Caco-2 (cell line): Measurements from ENCODE around the gene PPIA. TPM values are rescaled to one million over a fixed set of nuclear protein-coding genes. Genes with fewer than 3 reads are reported as not detected.

Source experiments
- BruUV-seq: library from RNA; stranded (reverse); fragments of 400-500 nt; replicated peaks from 2 replicates; lab custom pipeline; 2021; lab: Mats Ljungman, UMichigan
- CTCF ChIA-PET: fragments of 300-600 bp; sonication (Branson Sonifier 250); formaldehyde crosslinking; loops from one replicate; lab custom pipeline; 2022; ENCODE audit warnings: antibody characterized with exemption; lab: Charles Lee
- POLR2A ChIA-PET: fragments of 300-600 bp; sonication (Branson Sonifier 250); formaldehyde crosslinking; loops from one replicate; lab custom pipeline; 2022; ENCODE audit warnings: antibody characterized with exemption; lab: Charles Lee
- DNase-seq, 2 experiments: peaks; one replicate each; pipeline versions ENCODE4 v3.0.0 to v3.0.0-alpha.2; 2020 to 2022
- H3K27me3 ChIP-seq: replicated peaks from 2 replicates; pipeline ENCODE4 v1.6.0; 2011; ENCODE audit warnings: low read length; ENCODE audit not compliant: control insufficient read depth, insufficient read depth
- H3K36me3 ChIP-seq: 2 replicates; pipeline ENCODE4 v1.5.1; 2011; ENCODE audit warnings: low read length; ENCODE audit not compliant: control insufficient read depth, insufficient read depth
- H3K4me1 ChIP-seq: fragments of 250-450 bp; sonication (Bioruptor Pico); 2 replicates; pipeline ENCODE4 v1.5.1; 2020; ENCODE audit warnings: mild to moderate bottlenecking
- H3K4me3 ChIP-seq: 2 replicates; pipeline ENCODE4 v1.5.1; 2011; ENCODE audit warnings: low read depth, mild to moderate bottlenecking, control low read depth, low read length
- H3K9me3 ChIP-seq: fragments of 250-450 bp; sonication (Bioruptor Pico); 2 replicates; pipeline ENCODE4 v1.5.1; 2020; ENCODE audit warnings: mild to moderate bottlenecking, moderate library complexity
- H3K27ac Mint-ChIP-seq: one replicate; pipeline ENCODE4 v1.8.0; 2022; ENCODE audit warnings: mixed read lengths; ENCODE audit not compliant: unreplicated experiment
- H3K27me3 Mint-ChIP-seq: one replicate; pipeline ENCODE4 v1.8.0; 2022; ENCODE audit warnings: mixed read lengths; ENCODE audit not compliant: insufficient read depth, unreplicated experiment
- H3K36me3 Mint-ChIP-seq: one replicate; pipeline ENCODE4 v1.8.0; 2022; ENCODE audit warnings: mild to moderate bottlenecking, mixed read lengths; ENCODE audit not compliant: insufficient read depth, unreplicated experiment
- H3K4me1 Mint-ChIP-seq: one replicate; pipeline ENCODE4 v1.8.0; 2022; ENCODE audit warnings: low read depth, mixed read lengths; ENCODE audit not compliant: unreplicated experiment
- H3K4me3 Mint-ChIP-seq: one replicate; pipeline ENCODE4 v1.8.0; 2022; ENCODE audit warnings: mild to moderate bottlenecking, moderate library complexity, mixed read lengths; ENCODE audit not compliant: unreplicated experiment
- H3K9me3 Mint-ChIP-seq: one replicate; pipeline ENCODE4 v1.8.0; 2022; ENCODE audit warnings: mixed read lengths; ENCODE audit not compliant: unreplicated experiment
- intact Hi-C: fragments of 100-400 bp; cut with micrococcal nuclease; formaldehyde crosslinking; loops from one replicate; pipeline ENCODE4 v1.10.0; 2022; ENCODE audit not compliant: unreplicated experiment
- total RNA-seq: library from RNA; stranded (reverse); gene quantifications from 2 replicates; pipeline ENCODE4 v1.2.3, GENCODE V29; 2022
- TF ChIP-seq, protein P1 (sequence below), 2 experiments: fragments of 200-600 bp in 1 of 2; IDR thresholded peaks; 1 replicate in 1 of 2; 2 replicates in 1 of 2; pipeline versions ENCODE4 v1.5.1 to v1.8.0; 2011 to 2022; ENCODE audit warnings: antibody characterized with exemption in 1 of 2, control low read depth in 1 of 2, inconsistent platforms in 1 of 2, low read depth in 1 of 2, low read length in 1 of 2, mild to moderate bottlenecking in 1 of 2, moderate library complexity in 1 of 2; ENCODE audit not compliant: insufficient read depth in 1 of 2, severe bottlenecking in 1 of 2, unreplicated experiment in 1 of 2

The PPIA gene
- total RNA-seq, 1 experiment from 2014 or later: 2,104 TPM

DNA sequence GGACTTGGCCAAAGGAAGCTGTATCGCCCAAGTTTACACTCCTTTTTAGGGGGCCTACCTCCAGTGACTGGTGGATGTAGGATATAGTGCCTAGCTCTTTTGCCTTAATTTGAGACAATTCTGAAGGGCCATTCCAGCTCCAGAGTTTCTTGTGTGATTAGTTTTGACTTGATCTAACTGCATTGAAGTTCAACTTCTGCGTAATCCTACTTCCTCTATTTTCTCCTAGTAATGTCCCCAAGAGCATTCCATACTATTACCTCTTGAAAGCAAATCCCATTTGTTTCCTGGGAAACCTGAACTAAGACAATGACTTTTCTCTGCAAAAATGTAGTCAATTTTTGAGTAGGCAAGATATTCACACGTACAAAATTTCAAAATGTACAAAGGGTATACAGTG, 56.1 kb downstream of the PPIA start:
- no peak overlapping the region for H3K27ac Mint-ChIP-seq
- POLR2A ChIA-PET: no interaction called here

More for the DNA sequence above, 56.1 kb downstream of the PPIA start:
- Histone ChIP-seq H3K27me3 (no peaks in the 10 kb centered on the region), H3K36me3 (no peaks in the 10 kb centered on the region), H3K9me3 (no peaks in the 10 kb centered on the region), H3K4me1 (no peaks in the 10 kb centered on the region), H3K4me3 (no peak overlapping the region)
- Mint-ChIP-seq H3K27me3 (no peaks in the 10 kb centered on the region), H3K9me3 (no peaks in the 10 kb centered on the region), H3K4me1 (no peaks in the 10 kb centered on the region), H3K4me3 (no peak overlapping the region), H3K36me3 (peaks cover 12% of the 10 kb centered on the region)
- intact Hi-C loops: no loop called here
- CTCF ChIA-PET: no interaction called here
- TF ChIP-seq, protein P1, sequence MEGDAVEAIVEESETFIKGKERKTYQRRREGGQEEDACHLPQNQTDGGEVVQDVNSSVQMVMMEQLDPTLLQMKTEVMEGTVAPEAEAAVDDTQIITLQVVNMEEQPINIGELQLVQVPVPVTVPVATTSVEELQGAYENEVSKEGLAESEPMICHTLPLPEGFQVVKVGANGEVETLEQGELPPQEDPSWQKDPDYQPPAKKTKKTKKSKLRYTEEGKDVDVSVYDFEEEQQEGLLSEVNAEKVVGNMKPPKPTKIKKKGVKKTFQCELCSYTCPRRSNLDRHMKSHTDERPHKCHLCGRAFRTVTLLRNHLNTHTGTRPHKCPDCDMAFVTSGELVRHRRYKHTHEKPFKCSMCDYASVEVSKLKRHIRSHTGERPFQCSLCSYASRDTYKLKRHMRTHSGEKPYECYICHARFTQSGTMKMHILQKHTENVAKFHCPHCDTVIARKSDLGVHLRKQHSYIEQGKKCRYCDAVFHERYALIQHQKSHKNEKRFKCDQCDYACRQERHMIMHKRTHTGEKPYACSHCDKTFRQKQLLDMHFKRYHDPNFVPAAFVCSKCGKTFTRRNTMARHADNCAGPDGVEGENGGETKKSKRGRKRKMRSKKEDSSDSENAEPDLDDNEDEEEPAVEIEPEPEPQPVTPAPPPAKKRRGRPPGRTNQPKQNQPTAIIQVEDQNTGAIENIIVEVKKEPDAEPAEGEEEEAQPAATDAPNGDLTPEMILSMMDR (IDR thresholded peaks at IDR 0.05; ENCODE audit: insufficient read depth in 1 of 2, low read depth in 1 of 2, low read length in 1 of 2, severe bottlenecking in 1 of 2, unreplicated experiment in 1 of 2): no peak
- no peak for DNase-seq
- BruUV-seq: no TSS peak

Other genes starting within 250 kb of the PPIA start
- gene DDX56, start 222.8 kb upstream of the PPIA start, total RNA-seq: 135 and 154 TPM in 2 replicates
- gene TMED4, start 214.4 kb upstream of the PPIA start, total RNA-seq: 93.4 and 96.6 TPM in 2 replicates
- 62.1 and 64.5 TPM in 2 replicates for gene OGDH, start 190.1 kb upstream of the PPIA start, total RNA-seq
- 69.0 and 72.1 TPM in 2 replicates for gene ZMIZ2, start 47.8 kb upstream of the PPIA start, total RNA-seq
- 196 and 244 TPM in 2 replicates for gene H2AZ2, start 51.4 kb downstream of the PPIA start, total RNA-seq
- 25.1 and 26.3 TPM in 2 replicates for gene PURB, start 88.8 kb downstream of the PPIA start, total RNA-seq
- gene MYO1G, start 182.3 kb downstream of the PPIA start, total RNA-seq: 0.19 and 0.36 TPM in 2 replicates
- gene CCM2, start 203.5 kb downstream of the PPIA start, total RNA-seq: 28.1 and 28.2 TPM in 2 replicates